ENCODE measurements around the gene TMEM30A.
A peak's percentile ranks its signal among the peaks of the same experiment; 100 is the strongest.

Gene TMEM30A

DNA sequence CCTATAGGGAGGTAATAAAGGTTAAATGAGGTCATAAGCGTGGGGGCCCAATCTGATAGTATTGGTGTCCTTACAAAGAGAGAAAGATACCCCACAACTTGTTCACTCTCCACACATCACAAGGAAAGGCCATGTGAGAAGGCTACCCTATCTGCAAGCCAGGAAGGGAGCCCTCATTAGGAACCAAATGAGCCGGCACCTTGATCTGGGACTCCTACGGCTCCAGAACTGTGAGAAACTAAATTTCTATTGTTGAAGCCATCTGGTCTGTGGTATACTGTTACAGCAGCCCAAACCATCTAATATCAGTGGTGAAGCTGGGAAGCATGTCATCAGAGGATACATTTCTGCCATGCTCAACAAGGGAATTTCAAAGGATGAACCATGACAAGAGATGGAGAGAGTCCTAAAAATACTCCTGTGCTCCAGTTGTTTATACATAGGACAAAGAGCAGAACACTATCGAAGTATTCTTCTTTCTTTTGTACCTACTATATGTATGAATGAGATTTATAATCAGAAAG, 51.4 kb downstream of the TMEM30A start:
- Histone ChIP-seq H3K27ac (no peak overlapping the region), H3K9me3 (ENCODE audit: severe bottlenecking) (no peaks in the 10 kb centered on the region), H3K36me3 (peaks cover 8% of the 10 kb centered on the region), H3K27me3 (ENCODE audit: insufficient read depth, low read depth, severe bottlenecking) (no peaks in the 10 kb centered on the region), H3K4me3 (ENCODE audit: low read depth, low read length) (no peak overlapping the region)
- no peak for DNase-seq
- no peak for TF ChIP-seq CTCF (IDR thresholded peaks at IDR 0.05; ENCODE audit: low read depth, low read length)

GRCh38 chr6:75230484-75231325, 53.9 kb downstream of the TMEM30A start:
- DNase-seq: peak; percentile 41
- no peak overlapping the region for H3K4me3 ChIP-seq (ENCODE audit: low read depth, low read length)
- H3K9me3 ChIP-seq (ENCODE audit: severe bottlenecking): no peaks in the 10 kb centered on the region
- H3K36me3 ChIP-seq: no peaks in the 10 kb centered on the region
- peak; percentile 53; the same call in 1 of the 2 replicates for TF ChIP-seq CTCF (IDR thresholded peaks at IDR 0.05; ENCODE audit: low read depth, low read length)
- H3K27ac ChIP-seq: no peak overlapping the region
- H3K27me3 ChIP-seq (ENCODE audit: insufficient read depth, low read depth, severe bottlenecking): no peaks in the 10 kb centered on the region

GRCh38 chr6:75224303-75224926, 60.2 kb downstream of the TMEM30A start:
- H3K36me3 ChIP-seq: no peaks in the 10 kb centered on the region
- H3K27me3 ChIP-seq (ENCODE audit: insufficient read depth, low read depth, severe bottlenecking): no peaks in the 10 kb centered on the region
- no peaks in the 10 kb centered on the region for H3K9me3 ChIP-seq (ENCODE audit: severe bottlenecking)
- no peak overlapping the region for H3K27ac ChIP-seq
- no peak for TF ChIP-seq CTCF (IDR thresholded peaks at IDR 0.05; ENCODE audit: low read depth, low read length)
- no peak for DNase-seq
- no peak overlapping the region for H3K4me3 ChIP-seq (ENCODE audit: low read depth, low read length)

GRCh38 chr6:75223428-75223827, 61.2 kb downstream of the TMEM30A start:
- DNase-seq: no peak
- Histone ChIP-seq H3K27me3 (ENCODE audit: insufficient read depth, low read depth, severe bottlenecking) (no peaks in the 10 kb centered on the region), H3K4me3 (ENCODE audit: low read depth, low read length) (no peak overlapping the region), H3K36me3 (no peaks in the 10 kb centered on the region), H3K9me3 (ENCODE audit: severe bottlenecking) (no peaks in the 10 kb centered on the region), H3K27ac (no peak overlapping the region)
- TF ChIP-seq CTCF (IDR thresholded peaks at IDR 0.05; ENCODE audit: low read depth, low read length): no peak

- no peak overlapping the region for H3K4me3 ChIP-seq (ENCODE audit: low read depth, low read length)
- no peaks in the 10 kb centered on the region for H3K27me3 ChIP-seq (ENCODE audit: insufficient read depth, low read depth, severe bottlenecking)
Observed at GRCh38 chr6:75222261-75222660, 62.3 kb downstream of the TMEM30A start.

More at GRCh38 chr6:75222261-75222660, 62.3 kb downstream of the TMEM30A start:
- no peak for DNase-seq
- Histone ChIP-seq H3K9me3 (ENCODE audit: severe bottlenecking) (no peaks in the 10 kb centered on the region), H3K27ac (no peak overlapping the region), H3K36me3 (no peaks in the 10 kb centered on the region)
- TF ChIP-seq CTCF (IDR thresholded peaks at IDR 0.05; ENCODE audit: low read depth, low read length): no peak
